ENCODE results near the gene ZNF296. TPM values are rescaled to one million over a fixed set of nuclear protein-coding genes. Genes with fewer than 3 reads are reported as not detected.

The ZNF296 gene
- total RNA-seq, 1 donor from 2014 or later, result 1.7 TPM

DNA sequence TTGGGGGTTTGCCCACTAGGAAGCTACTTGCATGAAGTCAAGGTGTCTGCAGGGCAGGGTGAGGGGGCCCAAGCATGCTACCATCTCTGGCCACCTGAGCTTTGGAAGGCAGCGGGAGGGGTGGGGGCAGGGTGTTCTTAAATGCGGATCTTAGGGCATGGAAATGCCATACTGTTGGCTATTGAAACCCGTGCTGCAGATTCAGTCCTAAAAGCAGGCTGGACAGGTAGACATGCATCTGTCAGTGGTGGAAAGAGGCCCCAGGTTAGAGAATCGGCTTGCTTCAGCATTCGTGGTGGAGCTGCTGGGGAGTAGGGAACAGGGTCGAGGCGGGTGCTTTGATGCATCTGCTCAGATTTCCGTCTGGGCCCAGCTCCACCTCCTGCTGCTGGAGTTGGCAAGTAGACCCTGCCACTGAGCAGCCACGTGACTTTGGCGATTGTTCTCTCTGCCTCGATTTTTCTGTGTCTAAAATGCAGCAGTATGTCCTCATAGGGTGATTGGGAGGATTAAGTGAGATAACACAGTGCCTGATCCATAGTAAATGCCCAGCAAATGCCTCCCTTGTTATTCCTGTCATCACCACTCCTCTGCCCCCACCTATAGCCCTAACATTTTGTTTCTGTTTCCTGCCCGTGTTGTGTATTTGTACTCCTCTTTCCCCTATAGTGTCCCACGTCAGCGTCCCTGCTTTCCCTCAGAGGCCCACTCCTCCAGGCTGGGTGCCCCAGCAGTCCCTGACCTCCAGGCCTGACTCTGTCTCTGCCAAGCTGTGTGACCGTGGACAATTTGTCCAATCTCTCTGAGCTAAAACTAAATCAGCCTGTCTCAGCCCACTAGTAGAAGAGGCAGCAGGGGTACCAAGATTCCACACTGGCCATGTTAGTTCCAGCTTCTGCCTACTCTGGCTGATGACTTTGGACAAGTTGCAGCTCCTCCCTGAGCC, 22.5 kb upstream of the ZNF296 start:
- H3K4me1 ChIP-seq, result peaks cover 67% of the 10 kb centered on the region
- H3K36me3 ChIP-seq, result no peaks in the 10 kb centered on the region
- no peaks in the 10 kb centered on the region for H3K27me3 ChIP-seq
- intact Hi-C loops (cut with DNase I), result no loop called here
- ATAC-seq (no peak), DNase-seq (no peak)
- H3K9me3 ChIP-seq, result no peaks in the 10 kb centered on the region
- TF ChIP-seq, protein P1, sequence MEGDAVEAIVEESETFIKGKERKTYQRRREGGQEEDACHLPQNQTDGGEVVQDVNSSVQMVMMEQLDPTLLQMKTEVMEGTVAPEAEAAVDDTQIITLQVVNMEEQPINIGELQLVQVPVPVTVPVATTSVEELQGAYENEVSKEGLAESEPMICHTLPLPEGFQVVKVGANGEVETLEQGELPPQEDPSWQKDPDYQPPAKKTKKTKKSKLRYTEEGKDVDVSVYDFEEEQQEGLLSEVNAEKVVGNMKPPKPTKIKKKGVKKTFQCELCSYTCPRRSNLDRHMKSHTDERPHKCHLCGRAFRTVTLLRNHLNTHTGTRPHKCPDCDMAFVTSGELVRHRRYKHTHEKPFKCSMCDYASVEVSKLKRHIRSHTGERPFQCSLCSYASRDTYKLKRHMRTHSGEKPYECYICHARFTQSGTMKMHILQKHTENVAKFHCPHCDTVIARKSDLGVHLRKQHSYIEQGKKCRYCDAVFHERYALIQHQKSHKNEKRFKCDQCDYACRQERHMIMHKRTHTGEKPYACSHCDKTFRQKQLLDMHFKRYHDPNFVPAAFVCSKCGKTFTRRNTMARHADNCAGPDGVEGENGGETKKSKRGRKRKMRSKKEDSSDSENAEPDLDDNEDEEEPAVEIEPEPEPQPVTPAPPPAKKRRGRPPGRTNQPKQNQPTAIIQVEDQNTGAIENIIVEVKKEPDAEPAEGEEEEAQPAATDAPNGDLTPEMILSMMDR (IDR thresholded peaks at IDR 0.05), result no peak
- peak overlapping the region; percentile 42 for H3K27ac ChIP-seq
- no peak overlapping the region for H3K4me3 ChIP-seq

DNA sequence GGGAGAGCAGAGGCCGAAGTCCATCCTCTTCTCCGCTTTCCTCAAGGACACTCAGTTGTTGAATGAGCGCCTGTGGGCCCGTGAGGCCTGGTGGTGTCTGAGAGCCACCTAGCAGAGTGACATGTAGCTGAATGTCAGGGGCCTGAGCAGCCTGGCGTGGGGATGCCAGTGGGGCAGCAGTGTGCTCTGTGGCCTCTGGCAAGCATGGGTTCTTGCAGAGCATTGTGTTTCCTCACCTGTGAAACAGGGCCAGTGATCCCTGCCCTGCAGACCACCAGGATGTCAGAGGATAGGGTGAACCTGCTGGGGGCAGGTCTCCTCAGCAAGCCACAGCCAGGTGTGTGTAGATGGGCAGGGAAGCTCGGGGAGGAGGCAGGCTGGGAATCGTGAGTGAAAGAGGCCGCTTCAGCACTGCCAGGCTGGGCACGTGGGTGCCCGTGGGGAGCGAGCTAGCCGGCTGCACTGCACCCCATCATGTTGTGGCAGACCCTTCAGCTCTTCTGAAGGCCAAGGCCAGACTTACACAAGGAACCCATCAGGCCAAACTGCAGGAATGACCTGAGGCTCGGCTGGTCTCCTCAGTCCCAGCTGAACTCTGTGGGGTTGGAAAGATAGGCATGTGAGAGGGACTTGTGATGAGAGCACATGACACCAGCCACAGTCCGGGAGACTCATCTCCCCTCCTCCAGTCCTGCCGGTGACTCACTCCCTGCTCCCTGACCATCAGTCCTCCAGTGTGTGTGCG, 21.7 kb upstream of the ZNF296 start:
- intact Hi-C loops (cut with DNase I), result no loop called here
- no peaks in the 10 kb centered on the region for H3K36me3 ChIP-seq
- peak; percentile 82 for ATAC-seq
- no peak overlapping the region for H3K4me3 ChIP-seq
- H3K27ac ChIP-seq, result peak overlapping the region; percentile 42
- H3K27me3 ChIP-seq, result no peaks in the 10 kb centered on the region
- TF ChIP-seq, protein P1 (IDR thresholded peaks at IDR 0.05), result no peak
- peak; percentile 73 for DNase-seq
- peaks cover 61% of the 10 kb centered on the region for H3K4me1 ChIP-seq
- H3K9me3 ChIP-seq, result no peaks in the 10 kb centered on the region

DNA sequence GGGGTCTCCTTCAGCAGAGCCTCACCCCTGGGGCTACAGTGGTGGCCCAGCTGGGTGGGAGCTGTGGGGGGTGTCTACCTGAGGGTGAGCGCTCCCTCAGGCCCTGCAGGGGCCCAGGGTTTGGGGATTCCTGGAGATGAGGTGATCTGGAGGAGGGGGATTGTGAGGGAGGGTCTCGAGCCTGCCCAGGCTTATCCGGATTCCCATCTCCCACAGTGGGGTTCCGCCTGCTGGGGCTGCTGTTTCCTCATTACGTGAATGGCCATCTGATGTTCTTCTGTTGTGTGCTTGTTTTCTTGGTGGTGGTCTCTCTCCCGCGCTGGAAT, 21.1 kb upstream of the ZNF296 start:
- no peak for ATAC-seq
- H3K4me1 ChIP-seq, result peaks cover 55% of the 10 kb centered on the region
- H3K27ac ChIP-seq, result peak overlapping the region; percentile 42

DNA sequence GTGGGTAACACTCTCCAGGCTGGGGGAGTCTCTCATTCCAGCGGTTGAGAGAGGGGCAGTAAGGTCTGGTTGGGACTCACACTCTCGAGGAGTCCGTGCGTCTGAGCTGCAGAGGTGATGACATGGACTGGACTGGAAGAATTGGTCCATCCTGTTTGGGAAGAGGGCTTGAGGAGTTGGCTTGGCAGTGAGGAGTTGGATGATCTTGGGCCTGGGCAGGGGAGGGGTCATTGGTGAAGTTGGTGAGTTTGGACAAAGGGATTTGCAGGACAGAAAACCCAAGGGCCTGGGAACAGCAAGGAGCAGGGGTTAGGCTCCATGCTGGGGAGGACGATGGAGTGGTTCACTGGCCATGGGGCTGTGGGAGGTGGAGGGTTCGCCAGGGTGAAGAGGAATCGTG, 20.4 kb upstream of the ZNF296 start:
- H3K4me3 ChIP-seq, result no peak overlapping the region
- H3K4me1 ChIP-seq, result peaks cover 53% of the 10 kb centered on the region
- TF ChIP-seq, protein P1 (IDR thresholded peaks at IDR 0.05), result no peak
- intact Hi-C loops (cut with DNase I), result no loop called here
- H3K27ac ChIP-seq, result no peak overlapping the region
- no peak for DNase-seq
- H3K36me3 ChIP-seq, result no peaks in the 10 kb centered on the region
- H3K9me3 ChIP-seq, result no peaks in the 10 kb centered on the region
- no peak for ATAC-seq
- no peaks in the 10 kb centered on the region for H3K27me3 ChIP-seq

More for the DNA sequence above, 21.1 kb upstream of the ZNF296 start:
- H3K27me3 ChIP-seq, result no peaks in the 10 kb centered on the region
- H3K4me3 ChIP-seq, result no peak overlapping the region
- no peak for DNase-seq
- no peaks in the 10 kb centered on the region for H3K9me3 ChIP-seq
- TF ChIP-seq, protein P1 (IDR thresholded peaks at IDR 0.05), result no peak
- no peaks in the 10 kb centered on the region for H3K36me3 ChIP-seq
- intact Hi-C loops (cut with DNase I), result no loop called here

DNA sequence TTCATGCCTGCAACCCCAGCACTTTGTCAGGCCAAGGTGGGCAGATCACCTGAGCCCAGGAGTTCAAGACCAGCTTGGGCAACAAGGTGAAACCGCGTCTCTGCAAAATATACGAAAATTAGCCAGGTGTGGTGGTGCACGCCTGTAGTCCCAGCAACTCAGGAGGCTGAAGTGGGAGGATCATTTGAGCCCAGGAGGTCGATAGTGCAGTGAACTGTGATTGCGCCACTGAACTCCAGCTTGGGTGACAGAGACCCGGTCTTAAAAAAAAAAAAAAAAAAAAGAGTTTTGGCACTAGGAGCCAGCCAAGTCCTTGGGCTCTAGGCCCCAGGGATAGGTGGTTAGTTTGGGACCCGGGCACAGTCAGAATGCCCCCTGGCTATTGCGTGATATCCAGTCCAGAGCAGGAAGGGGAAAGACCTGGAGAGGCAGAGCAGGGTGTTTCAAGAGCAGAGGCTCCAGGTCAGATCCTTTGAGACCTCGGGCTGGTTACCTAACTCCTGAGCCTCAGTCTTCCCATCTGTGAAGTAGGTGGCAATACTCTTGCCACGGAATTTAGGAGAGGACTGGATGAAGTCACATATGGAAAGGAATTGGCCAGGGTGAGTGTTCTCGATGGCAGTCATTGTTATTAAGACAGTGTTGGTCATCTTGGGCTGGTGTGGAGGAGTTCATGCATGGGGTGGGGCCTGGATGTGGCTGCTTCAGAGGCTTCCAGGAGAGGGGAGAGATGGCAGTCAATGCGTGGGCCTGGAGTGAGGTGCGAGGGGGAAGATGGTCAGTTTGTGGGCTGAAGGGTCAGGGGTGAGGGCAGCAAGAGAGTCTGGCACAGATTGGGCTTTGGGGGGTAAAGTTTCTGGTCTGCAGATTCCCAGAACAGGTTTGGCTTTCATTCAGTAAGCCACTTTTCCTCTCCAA, 19.5 kb upstream of the ZNF296 start:
- Histone ChIP-seq H3K4me1 (peaks cover 56% of the 10 kb centered on the region), H3K27me3 (no peaks in the 10 kb centered on the region), H3K36me3 (no peaks in the 10 kb centered on the region), H3K9me3 (no peaks in the 10 kb centered on the region), H3K27ac (no peak overlapping the region), H3K4me3 (no peak overlapping the region)
- intact Hi-C loops (cut with DNase I), result no loop called here
- TF ChIP-seq, protein P1 (IDR thresholded peaks at IDR 0.05), result no peak
- ATAC-seq, result no peak
- no peak for DNase-seq
